HG02623 (cell line): ENCODE results near the gene FAM9C.
"Not testable (repeated sequence)": the region's sequence is repeated elsewhere in the genome, so short reads cannot be mapped to it uniquely, and the experiment has no call there.

Experiments
- ATAC-seq: cut with Tn5 transposase; IDR thresholded peaks from one replicate; pipeline ENCODE4 v1.9.1; 2021; ENCODE audit warnings: moderate library complexity; ENCODE audit not compliant: unreplicated experiment

Gene FAM9C

GRCh38 chrX:13044441-13044840 is at the start of gene FAM9C:
TSS of gene FAM9C (minus strand) at chrX:13044620. CDS start at chrX:13043789, 831 bp downstream.
- ATAC-seq, result no peak

DNA sequence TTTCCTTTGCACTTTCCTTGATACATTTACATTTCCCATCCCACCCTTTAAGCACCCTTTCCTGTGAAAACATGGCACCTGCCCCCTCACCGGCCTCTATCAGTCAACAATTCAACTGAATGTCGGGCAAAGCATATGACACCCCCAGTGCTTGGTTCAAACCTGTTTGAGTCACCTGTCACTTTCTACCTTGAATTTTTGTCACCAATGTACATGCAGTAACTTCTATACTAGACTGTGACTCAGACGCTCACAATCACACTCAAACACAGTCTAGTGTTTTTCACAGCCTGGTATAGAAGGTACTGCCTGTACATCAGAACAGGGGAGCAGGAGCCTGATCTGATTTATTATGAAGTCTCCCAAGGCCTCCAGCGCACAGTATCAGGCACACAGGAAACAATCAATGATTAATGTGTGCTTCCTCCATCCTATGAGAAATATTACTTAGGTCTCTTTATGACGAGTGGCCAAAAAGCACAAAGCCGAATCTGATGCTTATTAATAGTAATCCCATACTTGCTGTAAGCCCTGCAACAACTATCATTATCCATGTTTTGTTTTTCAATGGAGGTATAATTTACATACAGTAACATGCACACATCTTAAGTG is 49.2 kb upstream of the FAM9C start:
- ATAC-seq, result no peak

DNA sequence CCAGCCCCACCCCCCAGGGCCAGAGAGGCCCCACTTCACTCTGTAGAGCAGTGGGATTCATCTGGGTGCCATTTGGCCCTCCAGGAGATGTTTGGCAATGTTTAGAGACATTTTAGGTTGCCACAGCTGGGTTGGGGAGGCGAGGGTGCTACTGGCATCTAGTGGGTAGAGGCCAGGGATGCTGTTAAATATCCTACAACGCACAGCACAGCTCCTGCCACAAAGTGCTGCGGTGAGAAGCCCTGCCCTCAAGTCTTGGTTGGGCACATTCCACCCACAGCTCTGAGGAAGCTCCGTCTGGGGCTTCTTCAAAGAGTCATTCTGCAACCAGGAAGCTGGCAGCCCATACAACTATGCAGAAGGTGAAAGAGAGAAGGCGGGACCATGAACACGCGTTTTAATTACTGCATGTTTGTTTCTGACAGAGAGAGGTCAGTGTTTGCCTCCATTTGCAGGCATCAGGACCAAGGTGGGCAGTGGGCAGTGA is 48.1 kb upstream of the FAM9C start:
- peak; percentile 52 for ATAC-seq

GRCh38 chrX:13091111-13091765 is 46.8 kb upstream of the FAM9C start:
- ATAC-seq, result no peak

DNA sequence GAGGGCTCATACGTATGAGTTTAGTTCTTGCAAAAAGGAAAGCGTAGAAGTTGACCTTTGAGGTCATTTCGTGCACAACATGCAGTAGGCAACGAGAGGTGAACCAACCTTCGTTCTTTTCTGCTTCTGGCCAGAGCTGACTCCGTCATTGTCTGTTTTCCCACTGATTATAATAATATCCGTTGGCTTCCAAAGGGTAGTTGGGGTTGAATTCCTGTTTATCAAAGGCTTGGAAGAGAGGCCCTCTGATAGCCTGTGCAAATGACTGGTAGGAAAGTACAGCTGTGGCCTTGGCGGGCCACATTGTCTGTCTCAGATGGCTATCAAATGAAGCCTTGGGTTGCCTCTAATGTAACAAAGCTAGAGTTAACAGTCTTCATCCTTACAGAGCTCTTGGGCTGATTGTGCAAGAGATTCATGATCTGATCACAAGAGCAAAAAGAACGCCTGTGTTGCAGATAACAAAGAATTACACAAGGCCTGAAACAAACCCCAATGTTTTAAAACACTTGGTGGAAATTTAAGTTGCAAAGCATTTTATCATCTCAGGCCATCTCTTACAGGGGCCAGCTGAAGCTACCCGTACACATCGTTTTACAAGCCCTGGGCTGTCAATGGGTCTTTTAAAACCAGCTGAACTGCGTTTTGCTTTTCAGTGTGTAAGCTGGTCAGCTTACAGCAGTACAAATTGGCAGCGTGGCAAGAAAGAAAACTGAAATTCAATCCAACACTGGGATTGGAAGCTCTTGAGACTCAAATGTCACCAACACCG is 46.1 kb upstream of the FAM9C start:
- ATAC-seq, result no peak

DNA sequence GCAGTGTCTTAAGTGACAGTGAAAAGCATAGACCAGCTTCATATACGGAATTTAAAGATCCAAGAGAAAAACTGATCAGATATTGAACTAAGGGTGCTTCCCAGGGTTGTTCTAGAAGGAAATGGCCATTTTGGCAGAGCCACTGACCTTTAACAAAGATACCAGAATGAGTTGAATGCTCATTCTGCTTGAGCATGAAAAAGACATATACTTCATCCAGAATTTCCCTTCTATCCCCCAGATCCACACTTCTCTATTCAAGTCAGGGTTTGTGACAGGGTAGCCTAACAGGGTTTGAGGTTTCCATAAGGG is 45.6 kb upstream of the FAM9C start:
- no peak for ATAC-seq

DNA sequence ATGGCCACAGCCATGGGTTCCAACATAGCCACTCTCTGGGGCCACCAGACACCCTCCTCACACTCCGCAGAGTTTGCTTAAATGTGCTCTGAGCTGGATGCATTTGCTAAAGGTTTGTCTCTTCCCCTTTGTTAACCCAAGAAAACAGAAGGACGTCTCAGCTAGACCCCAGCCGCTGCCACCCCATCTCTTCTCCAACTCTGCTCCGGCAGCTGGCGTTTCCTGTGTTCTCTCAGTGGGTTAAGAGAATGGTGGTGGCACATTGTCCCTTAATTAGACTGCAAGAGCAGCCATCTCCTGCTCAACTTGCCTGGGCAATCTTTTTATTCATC is 43.7 kb upstream of the FAM9C start:
- no peak for ATAC-seq

DNA sequence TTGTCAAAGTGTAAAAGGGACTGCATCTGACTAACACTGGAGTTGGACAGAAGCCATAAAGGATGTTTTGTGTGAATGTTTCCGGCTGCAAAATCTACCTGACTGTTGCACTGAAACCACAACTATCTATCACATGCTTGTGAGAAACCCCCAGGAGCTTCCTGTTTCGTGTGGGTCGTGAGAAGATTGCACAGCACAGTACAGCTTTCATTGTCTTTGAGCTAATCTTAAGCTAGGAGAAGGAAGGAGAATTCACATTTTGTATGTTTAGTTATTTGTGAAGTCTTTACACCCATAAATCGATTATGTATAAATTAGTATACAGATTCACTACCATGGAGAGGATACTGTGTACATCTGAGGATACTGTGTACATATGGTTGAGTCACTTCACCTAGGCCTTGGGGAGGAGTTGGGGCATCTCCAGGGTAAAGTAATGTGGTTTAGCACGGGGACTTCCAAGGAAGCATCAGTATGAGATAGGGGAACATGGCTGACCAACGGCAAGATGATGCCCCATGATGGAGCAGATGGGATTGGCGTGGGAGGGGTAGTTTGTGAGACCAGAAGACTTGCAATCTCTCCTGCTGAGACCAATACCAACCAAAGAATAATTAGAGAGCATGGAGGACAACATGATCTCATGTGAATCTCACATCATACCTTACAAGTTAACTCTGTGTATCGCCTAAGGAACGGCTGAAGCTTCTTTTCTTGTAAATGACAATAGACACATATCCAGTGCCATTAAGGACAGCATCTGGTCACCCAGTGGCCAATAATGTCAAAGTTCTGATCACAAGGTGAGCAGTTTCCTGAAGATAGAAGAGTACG is 43.1 kb upstream of the FAM9C start:
- peak; percentile 52 for ATAC-seq

GRCh38 chrX:13086793-13087321 is 42.4 kb upstream of the FAM9C start:
- ATAC-seq, result not testable (repeated sequence)

GRCh38 chrX:13086076-13086475 is 41.7 kb upstream of the FAM9C start:
- ATAC-seq, result no peak

GRCh38 chrX:13085526-13085925 is 41.1 kb upstream of the FAM9C start:
- no peak for ATAC-seq

GRCh38 chrX:13084611-13085010 is 40.2 kb upstream of the FAM9C start:
- no peak for ATAC-seq

DNA sequence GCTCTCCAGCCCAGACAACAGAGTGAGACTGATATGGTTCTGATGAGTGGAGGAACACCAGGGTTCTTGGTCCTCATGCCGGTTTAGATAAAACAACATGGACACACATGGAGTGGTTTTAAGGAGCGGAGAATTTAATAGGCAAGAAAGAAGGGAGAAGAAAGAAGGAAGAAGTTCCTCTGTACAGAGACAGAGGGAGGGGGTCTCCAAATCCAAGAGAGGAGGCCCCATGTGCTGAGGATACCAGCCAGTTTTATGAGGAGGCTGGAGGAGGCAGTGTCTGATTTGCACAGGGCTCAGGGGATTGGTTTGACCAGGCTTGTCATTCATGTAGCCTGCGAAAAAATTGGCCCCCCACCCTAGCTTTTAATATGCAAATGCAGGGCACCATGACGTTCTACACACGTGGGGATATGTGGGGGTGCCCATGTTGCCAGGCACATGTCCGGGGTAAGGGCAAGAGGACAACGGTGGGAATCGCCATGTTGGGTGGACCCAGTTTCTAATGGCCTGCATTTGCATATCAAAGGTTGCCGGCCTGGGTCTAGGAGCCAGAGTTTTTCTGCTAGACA is 39.4 kb upstream of the FAM9C start:
- ATAC-seq, result not testable (repeated sequence)

- ATAC-seq, result no peak
Measured at GRCh38 chrX:13082206-13083065, 38.0 kb upstream of the FAM9C start.

DNA sequence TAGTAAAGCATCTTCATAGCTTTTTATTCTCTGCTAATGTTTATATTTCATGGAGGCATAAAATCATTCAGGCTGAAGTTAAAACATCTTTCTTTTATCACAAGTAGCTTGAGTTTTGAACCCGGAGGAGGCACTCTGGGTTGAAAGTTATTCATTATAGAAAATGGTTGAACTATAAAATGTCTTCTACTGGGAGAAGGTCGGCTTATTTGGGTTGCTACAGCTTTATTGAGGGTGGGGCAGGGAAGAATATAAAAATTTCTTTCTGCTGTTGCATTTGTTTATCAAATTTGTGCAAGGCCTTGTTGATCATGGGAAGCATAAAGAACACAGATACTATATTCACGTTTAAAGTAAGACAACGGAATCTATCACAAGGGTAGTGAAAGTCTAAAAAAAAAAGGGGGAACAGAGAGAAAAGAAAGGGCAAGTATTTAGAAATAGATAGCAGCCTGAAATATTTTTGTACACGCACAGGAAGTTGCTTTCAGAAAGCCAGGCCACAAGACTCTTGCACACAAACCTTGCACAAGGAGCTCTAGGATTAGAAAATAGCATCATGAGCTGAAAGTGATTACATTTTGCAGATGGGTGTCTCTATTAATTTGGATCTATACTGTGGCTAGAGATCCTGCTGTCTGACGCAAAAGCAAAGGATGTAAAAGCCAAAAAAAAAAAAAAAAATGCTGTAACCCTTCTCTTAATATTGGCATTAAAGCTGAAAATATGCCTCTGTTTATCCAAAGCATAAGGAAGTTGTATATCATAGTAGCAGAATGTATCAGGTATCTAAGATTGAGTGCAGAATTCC is 37.2 kb upstream of the FAM9C start:
- ATAC-seq, result no peak

DNA sequence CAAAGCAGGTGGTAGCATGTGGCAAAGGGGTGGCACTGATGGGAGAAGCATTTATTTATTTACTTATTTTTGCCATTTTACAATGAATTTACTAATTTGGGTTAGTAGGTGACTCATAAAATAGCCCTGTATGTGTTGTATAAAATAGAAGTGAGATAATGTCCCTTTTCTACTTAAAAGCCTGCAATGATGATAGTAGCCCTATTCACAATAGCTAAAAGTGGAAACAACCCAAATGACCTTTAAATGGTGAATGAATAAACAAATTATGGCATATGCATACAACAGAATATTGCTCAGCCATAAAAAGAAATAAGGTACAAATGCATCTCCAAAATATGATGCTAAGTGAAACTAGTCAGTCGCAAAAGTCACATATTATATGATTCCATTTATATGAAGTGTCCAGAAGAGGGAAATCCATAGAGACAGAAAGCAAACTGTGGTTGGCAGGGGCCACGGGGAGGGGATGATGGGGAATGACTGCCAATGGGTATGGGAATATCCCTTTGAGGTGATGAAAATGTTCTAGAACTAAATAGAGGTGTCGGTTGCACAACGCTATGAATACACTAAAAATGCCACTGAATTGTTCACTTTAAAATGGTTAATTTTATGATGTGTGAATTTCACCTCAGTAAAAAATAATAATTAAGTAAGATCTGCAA is 35.8 kb upstream of the FAM9C start:
- ATAC-seq, result no peak

DNA sequence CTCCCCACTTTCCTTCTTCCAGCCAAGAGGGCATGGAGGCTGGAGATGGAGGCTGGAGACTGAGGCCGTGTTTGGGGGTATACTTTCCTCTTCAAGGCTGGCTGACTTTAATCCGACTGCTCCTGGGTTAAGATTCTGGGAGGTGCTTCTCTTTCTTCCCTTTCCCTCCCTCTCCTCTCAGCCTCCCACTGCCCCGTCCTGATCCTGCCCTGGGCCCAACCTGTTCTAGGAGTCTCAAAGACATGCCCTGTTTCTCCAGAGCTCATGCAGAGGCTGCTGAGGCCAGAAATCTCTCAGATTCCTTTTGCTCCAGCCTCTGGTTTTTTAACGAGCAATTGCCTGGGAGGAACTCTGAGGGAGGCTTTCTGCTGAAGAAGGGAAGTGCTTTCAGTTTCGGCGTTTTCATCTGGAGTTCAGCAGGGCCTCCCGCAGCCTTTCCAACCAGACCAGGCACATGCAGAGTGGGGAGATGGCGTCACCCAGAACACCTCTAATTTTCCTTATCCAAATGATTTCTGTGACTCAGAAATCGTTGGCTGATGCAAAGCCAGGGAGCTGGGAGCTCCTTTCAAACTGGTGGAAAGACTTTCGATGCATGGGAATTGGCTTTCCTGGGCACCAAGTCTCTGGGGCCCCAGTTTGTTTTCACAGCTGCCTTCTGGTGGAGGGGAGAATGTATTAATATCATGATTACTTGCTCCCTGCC is 34.5 kb upstream of the FAM9C start:
- ATAC-seq, result no peak

- ATAC-seq, result no peak
Measured at GRCh38 chrX:13077168-13077567, 32.7 kb upstream of the FAM9C start.
